ENCODE results near the gene ABHD5.

DNA sequence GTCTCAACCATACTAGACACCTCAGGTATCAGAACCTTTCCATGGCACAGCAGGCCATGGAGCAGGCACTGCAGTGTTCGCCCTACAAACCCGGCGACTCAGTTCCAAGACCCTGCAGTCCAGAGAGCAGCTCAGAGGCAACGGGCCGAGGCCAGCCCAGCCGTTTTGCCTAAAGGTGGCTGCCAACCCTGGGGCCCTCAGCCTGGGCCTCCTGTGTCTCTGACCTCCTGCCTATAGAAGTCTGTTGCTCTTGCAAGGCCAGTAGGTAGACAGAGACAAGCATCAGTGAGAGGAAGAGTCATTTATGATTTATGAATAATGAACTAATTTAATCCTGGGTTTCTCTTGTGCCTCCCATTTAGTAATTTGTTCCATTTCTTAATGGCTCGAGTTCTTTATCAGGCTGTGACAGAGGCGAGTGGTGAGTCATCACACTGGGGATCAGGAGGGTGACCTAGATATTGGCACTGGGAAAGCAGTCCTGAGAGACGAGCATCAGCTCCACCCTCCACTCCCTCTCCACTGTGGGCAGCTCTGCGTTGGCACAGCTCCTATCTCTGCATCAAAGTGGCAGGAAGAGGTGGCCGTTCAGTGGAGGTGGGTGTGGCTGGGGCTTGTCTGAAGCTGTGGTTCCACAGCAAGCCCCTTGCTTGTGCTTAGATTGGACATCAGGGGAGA is 79.8 kb downstream of the ABHD5 start:
- TF ChIP-seq CTCF (IDR thresholded peaks at IDR 0.05 in 4 of 5, conservative IDR thresholded peaks at IDR 0.05 in 1 of 5) (no peak), POLR2A (IDR thresholded peaks at IDR 0.05) (no peak)
